Medulla oblongata (tissue), 1 donor: ENCODE measurements around the gene PPME1.

Experiments used
- DNase-seq: peaks from one replicate; pipeline ENCODE4 v3.0.0-alpha.2; 2015; ENCODE audit errors: extremely low spot score

PPME1 gene

GRCh38 chr11:74159642-74160041 is 11.4 kb upstream of the PPME1 start:
- no peak for DNase-seq

- DNase-seq = no peak
Observed at GRCh38 chr11:74162681-74163467, 8.2 kb upstream of the PPME1 start.

- DNase-seq = no peak
Observed at GRCh38 chr11:74168838-74169237, 2.3 kb upstream of the PPME1 start.

- DNase-seq = no peak
Observed at GRCh38 chr11:74169738-74170458, 1.2 kb upstream of the PPME1 start.

GRCh38 chr11:74171630-74171968 is 510 bp downstream of the PPME1 start:
- no peak for DNase-seq

- DNase-seq = peak; percentile 15
Observed at GRCh38 chr11:74171997-74172396, 908 bp downstream of the PPME1 start.

- DNase-seq = no peak
Observed at GRCh38 chr11:74175920-74176319, 4.8 kb downstream of the PPME1 start.

GRCh38 chr11:74179234-74180052 is 8.4 kb downstream of the PPME1 start:
- DNase-seq = no peak

- DNase-seq = no peak
Observed at GRCh38 chr11:74182635-74183034, 11.5 kb downstream of the PPME1 start.

- DNase-seq = no peak
Observed at GRCh38 chr11:74185285-74185684, 14.2 kb downstream of the PPME1 start.

- DNase-seq = no peak
Observed at GRCh38 chr11:74185695-74186094, 14.6 kb downstream of the PPME1 start.

GRCh38 chr11:74195828-74196227 is 24.7 kb downstream of the PPME1 start:
- DNase-seq = no peak

- no peak for DNase-seq
Observed at GRCh38 chr11:74196781-74197486, 25.8 kb downstream of the PPME1 start.

GRCh38 chr11:74203966-74204365 is 32.9 kb downstream of the PPME1 start:
- no peak for DNase-seq

GRCh38 chr11:74204701-74205100 is 33.6 kb downstream of the PPME1 start:
- DNase-seq = no peak

GRCh38 chr11:74205181-74205580 is 34.1 kb downstream of the PPME1 start:
- DNase-seq = no peak

- DNase-seq = no peak
Observed at GRCh38 chr11:74206746-74207145, 35.7 kb downstream of the PPME1 start.

- DNase-seq = no peak
Observed at GRCh38 chr11:74208507-74208906, 37.4 kb downstream of the PPME1 start.

GRCh38 chr11:74212533-74212932 is 41.4 kb downstream of the PPME1 start:
- no peak for DNase-seq

GRCh38 chr11:74220376-74220775 is 49.3 kb downstream of the PPME1 start:
- DNase-seq = no peak

GRCh38 chr11:74221816-74222215 is 50.7 kb downstream of the PPME1 start:
- no peak for DNase-seq

- DNase-seq = no peak
Observed at GRCh38 chr11:74225565-74225964, 54.5 kb downstream of the PPME1 start.
